Esophagus muscularis mucosa (tissue), 3 donors: ENCODE results near the gene ALKBH5.

Source experiments
- EP300 ChIP-seq: sonication (generic); formaldehyde crosslinking; IDR thresholded peaks from one replicate; pipeline ENCODE4 v1.6.1; 2017; ENCODE audit warnings: antibody characterized with exemption
- TF ChIP-seq, protein P1 (sequence below), 3 experiments: fragments of 200-600 bp in 2 of 3; fragments of 450-650 bp in 1 of 3; sonication (generic) in 2 of 3; IDR thresholded peaks; one replicate each; pipeline ENCODE4 v1.5.1; 2017 to 2019; ENCODE audit warnings: antibody characterized with exemption in 3 of 3, mild to moderate bottlenecking in 2 of 3, moderate library complexity in 1 of 3

GRCh38 chr17:18225642-18226283 lies 42.1 kb downstream of the ALKBH5 start:
- TF ChIP-seq, protein P1, sequence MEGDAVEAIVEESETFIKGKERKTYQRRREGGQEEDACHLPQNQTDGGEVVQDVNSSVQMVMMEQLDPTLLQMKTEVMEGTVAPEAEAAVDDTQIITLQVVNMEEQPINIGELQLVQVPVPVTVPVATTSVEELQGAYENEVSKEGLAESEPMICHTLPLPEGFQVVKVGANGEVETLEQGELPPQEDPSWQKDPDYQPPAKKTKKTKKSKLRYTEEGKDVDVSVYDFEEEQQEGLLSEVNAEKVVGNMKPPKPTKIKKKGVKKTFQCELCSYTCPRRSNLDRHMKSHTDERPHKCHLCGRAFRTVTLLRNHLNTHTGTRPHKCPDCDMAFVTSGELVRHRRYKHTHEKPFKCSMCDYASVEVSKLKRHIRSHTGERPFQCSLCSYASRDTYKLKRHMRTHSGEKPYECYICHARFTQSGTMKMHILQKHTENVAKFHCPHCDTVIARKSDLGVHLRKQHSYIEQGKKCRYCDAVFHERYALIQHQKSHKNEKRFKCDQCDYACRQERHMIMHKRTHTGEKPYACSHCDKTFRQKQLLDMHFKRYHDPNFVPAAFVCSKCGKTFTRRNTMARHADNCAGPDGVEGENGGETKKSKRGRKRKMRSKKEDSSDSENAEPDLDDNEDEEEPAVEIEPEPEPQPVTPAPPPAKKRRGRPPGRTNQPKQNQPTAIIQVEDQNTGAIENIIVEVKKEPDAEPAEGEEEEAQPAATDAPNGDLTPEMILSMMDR (IDR thresholded peaks at IDR 0.05): no peak
- no peak for TF ChIP-seq EP300
